ENCODE measurements around the gene PCSK6.

DNA sequence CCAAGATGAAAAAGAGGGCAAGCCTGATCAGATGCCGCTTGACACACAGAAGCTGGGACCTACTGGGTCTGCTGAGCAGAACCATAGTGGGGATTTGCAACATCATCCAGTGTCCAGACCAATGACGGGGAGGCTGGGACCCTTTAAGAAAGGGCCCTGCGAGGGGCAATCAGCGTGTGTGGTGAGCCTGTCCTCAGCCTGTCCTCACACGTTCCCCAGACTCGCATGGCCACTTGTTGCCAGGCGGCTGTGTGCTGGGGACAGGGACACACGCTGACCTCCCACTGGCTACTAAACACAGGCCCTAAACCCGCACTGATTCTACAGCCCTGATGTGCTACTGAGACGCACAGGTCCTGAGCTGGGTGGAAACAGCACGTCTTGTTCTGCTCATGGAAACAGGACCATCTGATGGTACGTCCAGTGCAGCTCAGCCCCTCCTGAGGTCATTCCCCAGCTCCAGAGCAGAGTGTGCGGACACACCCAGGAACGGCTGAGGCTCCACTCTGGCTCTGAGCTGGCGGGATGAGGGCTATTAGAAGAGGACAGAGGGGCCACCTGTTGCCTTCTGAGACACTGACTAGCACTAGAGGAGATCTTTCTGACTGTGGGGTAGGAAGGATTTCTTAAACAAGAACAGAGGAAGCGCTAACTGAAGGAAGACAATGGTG, 24.4 kb downstream of the PCSK6 start:
- TF ChIP-seq, protein P1, sequence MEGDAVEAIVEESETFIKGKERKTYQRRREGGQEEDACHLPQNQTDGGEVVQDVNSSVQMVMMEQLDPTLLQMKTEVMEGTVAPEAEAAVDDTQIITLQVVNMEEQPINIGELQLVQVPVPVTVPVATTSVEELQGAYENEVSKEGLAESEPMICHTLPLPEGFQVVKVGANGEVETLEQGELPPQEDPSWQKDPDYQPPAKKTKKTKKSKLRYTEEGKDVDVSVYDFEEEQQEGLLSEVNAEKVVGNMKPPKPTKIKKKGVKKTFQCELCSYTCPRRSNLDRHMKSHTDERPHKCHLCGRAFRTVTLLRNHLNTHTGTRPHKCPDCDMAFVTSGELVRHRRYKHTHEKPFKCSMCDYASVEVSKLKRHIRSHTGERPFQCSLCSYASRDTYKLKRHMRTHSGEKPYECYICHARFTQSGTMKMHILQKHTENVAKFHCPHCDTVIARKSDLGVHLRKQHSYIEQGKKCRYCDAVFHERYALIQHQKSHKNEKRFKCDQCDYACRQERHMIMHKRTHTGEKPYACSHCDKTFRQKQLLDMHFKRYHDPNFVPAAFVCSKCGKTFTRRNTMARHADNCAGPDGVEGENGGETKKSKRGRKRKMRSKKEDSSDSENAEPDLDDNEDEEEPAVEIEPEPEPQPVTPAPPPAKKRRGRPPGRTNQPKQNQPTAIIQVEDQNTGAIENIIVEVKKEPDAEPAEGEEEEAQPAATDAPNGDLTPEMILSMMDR (conservative IDR thresholded peaks at IDR 0.05; ENCODE audit: low read length), result no peak
- TF ChIP-seq EZH2phosphoT487 (IDR thresholded peaks at IDR 0.05; ENCODE audit: borderline replicate concordance), result no peak
